GM12873 (cell line): ENCODE measurements around the gene ARSB.

Experiments used
- TF ChIP-seq, protein P1 (sequence below): IDR thresholded peaks from 2 replicates; pipeline ENCODE4 v1.5.1; 2012; ENCODE audit warnings: low read depth, mild to moderate bottlenecking, moderate library complexity, low read length, control low read depth; ENCODE audit not compliant: insufficient read depth; ENCODE audit errors: missing control alignments

Gene ARSB

DNA sequence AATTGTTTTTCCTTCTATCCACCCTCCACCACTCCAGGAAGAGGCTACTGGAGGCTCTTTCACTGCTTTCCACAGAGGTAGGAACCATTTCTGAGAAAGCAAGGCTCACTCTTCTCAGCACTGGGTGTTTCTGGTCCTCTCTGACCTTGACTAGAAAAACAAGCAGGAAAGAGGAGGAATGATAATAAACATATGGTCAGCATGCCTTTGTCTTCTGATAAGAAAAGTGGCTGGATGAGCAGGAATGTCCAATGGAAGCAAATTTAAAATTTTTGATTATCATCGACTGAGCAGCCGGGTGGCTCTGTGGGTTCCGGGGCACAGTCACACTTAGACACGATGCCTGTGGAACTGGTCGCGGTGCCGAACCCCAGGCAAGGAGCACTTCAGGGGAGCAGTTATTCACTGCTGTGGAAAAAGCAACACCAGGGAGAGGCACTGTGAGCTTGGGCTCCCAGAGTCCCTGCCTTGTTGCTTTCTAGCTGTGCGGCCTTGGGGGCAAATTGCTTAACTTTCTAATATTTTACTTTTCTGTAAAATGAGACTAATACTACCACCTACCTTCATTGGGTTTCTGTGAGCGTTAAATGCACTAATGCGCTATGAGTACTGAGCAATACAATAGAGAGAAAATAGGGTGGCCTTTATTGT is 179.5 kb downstream of the ARSB start:
- TF ChIP-seq, protein P1, sequence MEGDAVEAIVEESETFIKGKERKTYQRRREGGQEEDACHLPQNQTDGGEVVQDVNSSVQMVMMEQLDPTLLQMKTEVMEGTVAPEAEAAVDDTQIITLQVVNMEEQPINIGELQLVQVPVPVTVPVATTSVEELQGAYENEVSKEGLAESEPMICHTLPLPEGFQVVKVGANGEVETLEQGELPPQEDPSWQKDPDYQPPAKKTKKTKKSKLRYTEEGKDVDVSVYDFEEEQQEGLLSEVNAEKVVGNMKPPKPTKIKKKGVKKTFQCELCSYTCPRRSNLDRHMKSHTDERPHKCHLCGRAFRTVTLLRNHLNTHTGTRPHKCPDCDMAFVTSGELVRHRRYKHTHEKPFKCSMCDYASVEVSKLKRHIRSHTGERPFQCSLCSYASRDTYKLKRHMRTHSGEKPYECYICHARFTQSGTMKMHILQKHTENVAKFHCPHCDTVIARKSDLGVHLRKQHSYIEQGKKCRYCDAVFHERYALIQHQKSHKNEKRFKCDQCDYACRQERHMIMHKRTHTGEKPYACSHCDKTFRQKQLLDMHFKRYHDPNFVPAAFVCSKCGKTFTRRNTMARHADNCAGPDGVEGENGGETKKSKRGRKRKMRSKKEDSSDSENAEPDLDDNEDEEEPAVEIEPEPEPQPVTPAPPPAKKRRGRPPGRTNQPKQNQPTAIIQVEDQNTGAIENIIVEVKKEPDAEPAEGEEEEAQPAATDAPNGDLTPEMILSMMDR: no peak

DNA sequence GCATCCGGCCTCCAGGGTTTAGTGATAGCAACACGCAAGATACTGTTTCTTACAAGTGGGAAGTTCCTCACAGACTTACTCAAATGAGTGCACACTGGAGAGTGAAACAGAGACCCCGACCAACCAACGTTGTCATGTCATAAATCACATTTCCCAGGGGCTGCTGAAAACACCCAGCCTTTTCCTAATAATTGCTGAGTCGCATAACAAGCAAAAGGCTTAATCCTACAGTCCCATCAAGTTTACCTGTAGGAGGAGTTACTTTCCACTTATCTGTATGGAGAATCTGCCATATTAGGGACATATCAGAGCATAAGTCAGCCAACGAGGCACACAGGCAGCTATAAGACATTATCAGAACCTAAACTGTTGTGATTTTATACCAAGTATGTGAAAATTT is 180.1 kb downstream of the ARSB start:
- TF ChIP-seq, protein P1: no peak

DNA sequence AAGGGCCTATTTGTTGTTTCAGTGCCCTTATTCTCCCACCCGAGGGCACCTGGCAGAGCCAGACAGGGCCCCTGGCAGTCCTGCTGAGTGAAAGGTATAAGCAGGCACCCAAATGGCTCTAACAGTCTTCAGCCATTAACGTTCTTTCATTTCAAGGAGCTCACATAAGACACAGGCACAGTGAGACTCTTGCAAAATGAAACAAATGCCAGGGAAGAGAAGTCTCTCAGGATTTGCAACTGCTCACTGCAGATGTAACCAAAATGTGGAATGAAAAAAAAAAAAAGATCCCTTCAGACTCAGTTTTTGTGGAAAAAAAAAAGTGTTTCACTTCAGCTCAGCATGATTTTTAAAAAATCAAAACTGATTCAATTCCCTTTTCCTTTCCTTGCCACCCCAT is 181.2 kb downstream of the ARSB start:
- TF ChIP-seq, protein P1: no peak

DNA sequence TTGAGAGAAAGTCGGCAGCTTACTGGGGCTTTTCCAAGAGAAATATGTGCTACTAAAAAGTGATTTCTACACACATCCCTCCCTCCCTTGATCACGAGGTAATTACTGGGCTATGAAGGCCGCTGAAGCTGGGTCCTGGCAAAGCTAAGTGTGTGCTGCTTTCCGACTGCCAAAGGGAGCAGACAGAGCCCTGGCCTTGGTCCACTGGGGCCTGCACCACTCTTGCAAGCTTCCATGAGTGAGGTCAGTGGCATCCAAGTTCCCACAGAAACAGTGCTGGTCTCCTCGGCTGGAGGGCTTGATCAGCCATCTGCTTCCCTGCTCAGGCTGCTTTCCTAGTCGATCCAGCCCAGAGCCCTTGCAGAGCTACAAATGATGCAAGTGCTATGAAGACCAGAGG is 181.8 kb downstream of the ARSB start:
- TF ChIP-seq, protein P1: no peak

DNA sequence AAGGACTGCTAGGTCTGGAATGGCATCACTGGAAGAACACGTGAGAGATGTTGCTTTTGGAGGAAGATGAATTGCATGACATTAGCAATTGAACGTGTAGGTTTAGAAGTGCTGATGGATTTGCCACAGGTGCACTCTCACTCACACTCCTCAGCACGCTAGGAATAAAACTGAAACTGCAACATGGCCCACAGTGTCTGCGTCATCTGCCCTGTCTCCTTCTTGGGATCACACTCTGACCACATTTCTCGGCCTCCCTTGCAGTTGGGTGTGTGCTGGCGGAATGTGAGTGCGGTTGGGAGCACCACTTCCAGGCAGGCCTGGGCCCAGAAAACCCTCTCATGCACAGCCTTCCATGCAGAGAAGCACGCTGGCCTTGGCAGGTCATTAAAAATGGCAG is 183.7 kb downstream of the ARSB start:
- TF ChIP-seq, protein P1: no peak

DNA sequence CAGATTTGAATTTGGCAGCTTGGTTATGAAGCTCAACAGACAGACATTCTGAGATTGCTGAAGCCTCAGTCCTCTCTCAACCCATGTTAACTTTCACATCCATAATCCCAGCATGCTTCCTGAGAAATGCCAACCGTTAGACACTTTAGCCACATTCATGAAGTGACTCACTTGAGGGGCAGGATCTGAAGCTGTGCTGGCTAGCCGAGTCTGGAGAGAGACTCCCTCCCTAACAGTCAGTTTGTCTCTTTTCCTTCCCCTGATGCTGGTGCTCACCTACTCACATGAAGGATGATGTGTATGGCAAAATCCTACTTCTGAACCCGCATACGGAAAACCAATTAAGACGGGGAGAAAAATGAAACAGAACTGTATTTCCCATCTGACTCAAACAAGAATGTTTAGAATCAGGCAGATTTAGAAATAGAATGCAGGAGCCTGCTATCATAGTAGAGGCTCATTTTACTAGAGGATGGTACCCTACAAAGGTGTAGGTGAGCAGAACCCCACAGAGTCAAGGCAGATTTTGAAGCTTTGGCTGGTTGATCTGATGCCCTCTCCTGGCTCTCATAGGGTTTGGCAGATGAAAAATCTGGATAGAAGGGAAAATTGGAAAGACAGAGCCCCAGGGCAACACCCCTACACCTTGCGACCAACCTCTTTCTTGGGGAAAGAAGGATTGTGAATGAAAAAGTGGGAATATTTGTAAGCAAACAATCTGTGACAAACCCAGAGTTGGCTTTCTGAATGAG is 185.7 kb downstream of the ARSB start:
- TF ChIP-seq, protein P1: no peak

DNA sequence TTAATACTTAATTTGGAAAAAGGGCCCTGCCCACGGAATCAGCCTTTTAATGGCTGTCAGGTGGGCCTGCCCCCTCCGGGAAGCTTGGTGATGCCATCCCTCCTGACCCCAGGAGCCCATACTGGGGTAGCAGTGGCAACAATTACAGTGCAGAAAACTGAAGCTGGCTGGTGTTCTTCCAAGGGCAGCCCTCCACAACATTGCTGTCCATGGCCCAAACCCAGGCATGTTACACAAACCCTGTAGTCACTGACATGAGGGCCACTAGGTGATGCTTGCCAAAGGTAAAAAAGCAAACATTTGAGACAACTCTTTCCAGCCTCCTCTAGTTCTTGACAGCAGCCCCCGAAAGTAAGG is 186.5 kb downstream of the ARSB start:
- TF ChIP-seq, protein P1: no peak
